B cell (primary cell): Measurements from ENCODE around the gene SOX13. TPM values are rescaled to one million over a fixed set of nuclear protein-coding genes. Genes with fewer than 3 reads are reported as not detected.

Experiments
- ATAC-seq: fragments of 200-7000 bp; cut with Tn5 transposase; one replicate; pipeline ENCODE4 v1.10.0; 2021; ENCODE audit warnings: low read depth, mild to moderate bottlenecking, moderate number of reproducible peaks, moderate library complexity
- CTCF ChIA-PET: fragments of 350-600 bp; sonication (Branson Sonifier 250); formaldehyde crosslinking; loops from one replicate; lab custom pipeline; 2021; ENCODE audit warnings: antibody characterized with exemption, inconsistent platforms; lab: Charles Lee
- POLR2A ChIA-PET: fragments of 350-600 bp; sonication (Branson Sonifier 250); formaldehyde crosslinking; loops from one replicate; lab custom pipeline; 2021; ENCODE audit warnings: antibody characterized with exemption; lab: Charles Lee
- DNase-seq: peaks from one replicate; pipeline ENCODE4 v3.0.0; 2013
- H2AFZ ChIP-seq: 2 replicates; pipeline ENCODE4 v1.6.1; 2012; ENCODE audit warnings: mild to moderate bottlenecking, low read depth, low read length; ENCODE audit not compliant: insufficient read depth, poor library complexity, severe bottlenecking
- H3K27ac ChIP-seq, 2 donors: 1 replicate in 1 of 2; 2 replicates in 1 of 2; pipeline ENCODE4 v1.5.1; 2012 to 2013; ENCODE audit warnings: low read length in 2 of 2, mild to moderate bottlenecking in 2 of 2, moderate library complexity in 1 of 2
- H3K27me3 ChIP-seq, 4 experiments: fragments of 200-600 bp in 1 of 4; sonication (generic) in 1 of 4; replicated peaks in 1 of 4; 1 replicate in 2 of 4; 2 replicates in 2 of 4; pipeline versions ENCODE4 v1.6.1 to v1.7.0; 2013 to 2016; ENCODE audit warnings: low read length in 3 of 4, mild to moderate bottlenecking in 2 of 4, mixed read lengths in 1 of 4, moderate library complexity in 1 of 4; ENCODE audit not compliant: insufficient read depth in 4 of 4, control insufficient read depth in 3 of 4; ENCODE audit errors: control extremely low read depth in 1 of 4
- H3K36me3 ChIP-seq, 2 experiments: replicated peaks in 1 of 2; 1 replicate in 1 of 2; 2 replicates in 1 of 2; pipeline versions ENCODE4 v1.6.1 to v1.7.1; 2013; ENCODE audit warnings: low read length in 1 of 2; ENCODE audit not compliant: insufficient read depth in 2 of 2, control insufficient read depth in 1 of 2; ENCODE audit errors: control extremely low read depth in 1 of 2, extremely low read depth in 1 of 2
- H3K4me1 ChIP-seq, 2 donors: fragments of 200-600 bp in 1 of 2; sonication (generic) in 1 of 2; 1 replicate in 1 of 2; 2 replicates in 1 of 2; pipeline versions ENCODE4 v1.5.1 to v1.6.1; 2013 to 2017; ENCODE audit warnings: low read length in 2 of 2; ENCODE audit not compliant: control insufficient read depth in 2 of 2, insufficient read depth in 2 of 2
- H3K4me2 ChIP-seq: replicated peaks from 2 replicates; pipeline ENCODE3; 2012; ENCODE audit warnings: mild to moderate bottlenecking, low read depth, low read length; ENCODE audit not compliant: poor library complexity, severe bottlenecking
- H3K4me3 ChIP-seq, 5 experiments: fragments of 200-600 bp in 1 of 5; sonication (generic) in 1 of 5; 1 replicate in 3 of 5; 2 replicates in 2 of 5; pipeline versions ENCODE4 v1.5.1 to v1.7.0; 2011 to 2016; ENCODE audit warnings: low read length in 4 of 5, mild to moderate bottlenecking in 4 of 5, low read depth in 2 of 5, control low read depth in 1 of 5, moderate library complexity in 1 of 5; ENCODE audit not compliant: insufficient read depth in 1 of 5; ENCODE audit errors: control extremely low read depth in 1 of 5, extremely low read depth in 1 of 5
- H3K79me2 ChIP-seq: fragments of 200-600 bp; sonication (generic); one replicate; pipeline ENCODE4 v1.6.0; 2016; ENCODE audit warnings: low read length; ENCODE audit not compliant: control insufficient read depth, insufficient read depth
- H3K9ac ChIP-seq: fragments of 200-600 bp; sonication (generic); 2 replicates; pipeline ENCODE4 v1.6.1; 2017; ENCODE audit warnings: mild to moderate bottlenecking, low read length, moderate library complexity
- H3K9me3 ChIP-seq, 3 donors: one replicate each; pipeline versions ENCODE4 v1.6.1 to v1.7.1; 2013; ENCODE audit warnings: low read length in 2 of 3; ENCODE audit not compliant: control insufficient read depth in 2 of 3, insufficient read depth in 1 of 3; ENCODE audit errors: control extremely low read depth in 1 of 3
- H4K20me1 ChIP-seq: 2 replicates; pipeline ENCODE4 v1.6.0; 2012; ENCODE audit warnings: mild to moderate bottlenecking, low read length; ENCODE audit not compliant: insufficient read depth, control insufficient read depth, poor library complexity, severe bottlenecking
- H3K27ac Mint-ChIP-seq: one replicate; pipeline ENCODE4 v1.8.0; 2021; ENCODE audit warnings: mixed read lengths
- H3K27me3 Mint-ChIP-seq: one replicate; pipeline ENCODE4 v1.8.0; 2021; ENCODE audit warnings: mixed read lengths
- H3K4me1 Mint-ChIP-seq: one replicate; pipeline ENCODE4 v1.8.0; 2021; ENCODE audit warnings: mixed read lengths
- H3K4me3 Mint-ChIP-seq: one replicate; pipeline ENCODE4 v1.8.0; 2021; ENCODE audit warnings: mixed read lengths
- H3K9me3 Mint-ChIP-seq: one replicate; pipeline ENCODE4 v1.8.0; 2022; ENCODE audit warnings: mixed read lengths; ENCODE audit not compliant: insufficient read depth
- CTCF ChIP-seq: fragments of 200-600 bp; IDR thresholded peaks from one replicate; pipeline ENCODE4 v1.8.0; 2022; ENCODE audit warnings: antibody characterized with exemption, mild to moderate bottlenecking
- EZH2 ChIP-seq: IDR thresholded peaks from 2 replicates; pipeline ENCODE4 v1.6.1; 2012; ENCODE audit warnings: borderline replicate concordance, low read depth, mild to moderate bottlenecking, moderate library complexity, low read length; ENCODE audit not compliant: insufficient read depth, poor library complexity, severe bottlenecking
- WGBS: methylation state at CpG from one replicate; pipeline ENCODE4 v1.1.5; 2013; ENCODE audit warnings: missing lambda C conversion rate; ENCODE audit not compliant: insufficient coverage; 5-methylcytosine and 5-hydroxymethylcytosine counted together
- intact Hi-C: fragments of 100-400 bp; cut with micrococcal nuclease; formaldehyde crosslinking; loops from one replicate; pipeline ENCODE4 v1.10.0; 2022
- polyA plus RNA-seq: library from polyadenylated mRNA; depleted of rRNA; stranded (reverse); fragments of >200 nt; gene quantifications from 2 replicates; pipeline ENCODE4 v1.2.3, GENCODE V29; 2012
- total RNA-seq, 2 donors: library from RNA; stranded (reverse); fragments of 120-200 nt in 1 of 2; gene quantifications; 1 replicate in 1 of 2; 2 replicates in 1 of 2; pipeline versions ENCODE4 v1.2.3 to v1.2.4, GENCODE V29; 2013 to 2022

The SOX13 gene
- total and polyA plus RNA-seq, 2 donors (not counting 1 experiment from before 2014, with no cell fraction given), result 0.15 to 1.3 TPM

DNA sequence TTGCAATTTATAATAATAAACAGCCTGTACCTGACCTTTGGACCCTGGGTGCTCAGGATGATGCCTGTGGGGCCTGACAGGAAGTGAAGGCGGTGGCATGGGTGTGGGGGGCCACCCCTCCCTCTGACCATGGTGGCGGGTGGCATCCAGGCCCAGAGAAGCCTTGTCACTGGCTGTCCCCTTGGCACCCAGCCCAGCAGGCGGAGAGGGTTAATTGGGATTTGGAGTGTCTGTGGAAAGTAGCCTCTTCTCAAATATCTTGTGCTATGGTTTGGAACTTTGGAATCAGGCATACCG lies 20.5 kb downstream of the SOX13 start:
- H3K27ac Mint-ChIP-seq, result no peak overlapping the region
- no peaks in the 10 kb centered on the region for H3K36me3 ChIP-seq
- H3K9me3 Mint-ChIP-seq, result no peaks in the 10 kb centered on the region
- no peak overlapping the region for H3K27ac ChIP-seq
- H2AFZ ChIP-seq, result no peak overlapping the region
- ATAC-seq (no peak), DNase-seq (no peak)
- H3K4me1 ChIP-seq, result no peaks in the 10 kb centered on the region
- no peaks in the 10 kb centered on the region for H4K20me1 ChIP-seq
- ChIA-PET POLR2A (no interaction called here), CTCF (interaction anchor here (1.0 kb wide), 1 partner anchor 36 kb away, joined by 3 read pairs; no protein-coding TSS in a partner anchor)
- H3K79me2 ChIP-seq, result no peaks in the 10 kb centered on the region
- H3K4me3 Mint-ChIP-seq, result no peak overlapping the region
- no peaks in the 10 kb centered on the region for H3K9me3 ChIP-seq
- TF ChIP-seq EZH2 (no peak), CTCF (no peak)
- intact Hi-C loops, result no loop called here
- 60% methylated on average over 1 of the region's 4 CpGs for WGBS
- H3K4me3 ChIP-seq, result no peak overlapping the region
- H3K27me3 ChIP-seq, result peaks cover 0 to 2% (median 0%) of the 10 kb centered on the region in 4 experiments
- peaks cover 15% of the 10 kb centered on the region for H3K27me3 Mint-ChIP-seq
- H3K9ac ChIP-seq, result no peak overlapping the region
- H3K4me2 ChIP-seq, result no peak overlapping the region
- no peaks in the 10 kb centered on the region for H3K4me1 Mint-ChIP-seq

DNA sequence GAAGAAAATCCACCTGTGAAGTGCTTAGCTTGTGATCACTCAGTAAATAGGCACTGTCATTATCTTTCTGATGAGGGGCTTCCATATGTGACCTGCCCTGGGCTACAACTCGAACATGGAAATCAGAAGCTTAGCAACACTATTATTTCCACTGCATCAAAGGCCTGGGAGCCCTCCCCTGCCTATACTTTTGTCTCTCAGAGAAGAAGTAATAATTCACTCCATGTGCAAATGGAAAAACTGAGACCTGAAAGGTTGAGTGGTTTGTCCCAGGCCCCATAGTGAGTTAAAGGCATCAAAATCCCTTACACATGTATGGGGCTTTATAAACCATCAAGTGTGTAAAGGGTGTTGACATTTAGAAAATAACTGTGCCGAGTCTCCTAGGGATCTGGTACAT lies 20.9 kb downstream of the SOX13 start:
- 100% methylated on average over 1 of the region's 2 CpGs for WGBS
- Mint-ChIP-seq H3K27me3 (peaks cover 18% of the 10 kb centered on the region), H3K4me1 (no peaks in the 10 kb centered on the region), H3K4me3 (no peak overlapping the region), H3K27ac (no peak overlapping the region), H3K9me3 (no peaks in the 10 kb centered on the region)
- Histone ChIP-seq H3K9ac (no peak overlapping the region), H3K9me3 (no peaks in the 10 kb centered on the region), H3K4me3 (no peak overlapping the region), H3K27me3 (peaks cover 0 to 2% (median 0%) of the 10 kb centered on the region in 4 experiments), H3K36me3 (no peaks in the 10 kb centered on the region), H3K27ac (no peak overlapping the region), H3K79me2 (no peaks in the 10 kb centered on the region), H4K20me1 (no peaks in the 10 kb centered on the region), H3K4me1 (no peaks in the 10 kb centered on the region), H2AFZ (no peak overlapping the region), H3K4me2 (no peak overlapping the region)
- DNase-seq, result no peak
- CTCF ChIA-PET, result interaction anchor here (1.0 kb wide), 1 partner anchor 35 kb away, joined by 3 read pairs; no protein-coding TSS in a partner anchor
- ATAC-seq, result no peak
- POLR2A ChIA-PET, result no interaction called here
- TF ChIP-seq CTCF (no peak), EZH2 (no peak)
- intact Hi-C loops, result no loop called here
